NCI-H526 (cell line): ENCODE data around the gene CABYR.

Experiments used
- DNase-seq, 2 experiments: peaks; one replicate each; lab custom pipeline; 2025; lab: John Stamatoyannopoulos, UW

The CABYR gene

GRCh38 chr18:24189664-24190346 is 50.9 kb downstream of the CABYR start:
- DNase-seq = no peak

- DNase-seq = no peak
These were observed 51.7 kb downstream of the CABYR start for GRCh38 chr18:24190590-24190989.

- DNase-seq = no peak
These were observed 56.6 kb downstream of the CABYR start for GRCh38 chr18:24195296-24196053.

GRCh38 chr18:24196764-24197163 is 57.9 kb downstream of the CABYR start:
- no peak for DNase-seq

- no peak for DNase-seq
These were observed 58.5 kb downstream of the CABYR start for GRCh38 chr18:24197412-24197811.

- DNase-seq = no peak
These were observed 59.6 kb downstream of the CABYR start for GRCh38 chr18:24198461-24198860.

- no peak for DNase-seq
These were observed 60.6 kb downstream of the CABYR start for GRCh38 chr18:24199372-24199962.

- no peak for DNase-seq
These were observed 61.8 kb downstream of the CABYR start for GRCh38 chr18:24200494-24201290.

- no peak for DNase-seq
These were observed 63.1 kb downstream of the CABYR start for GRCh38 chr18:24201699-24202687.

- DNase-seq = no peak
These were observed 66.0 kb downstream of the CABYR start for GRCh38 chr18:24204904-24205303.

GRCh38 chr18:24208270-24209035 is 69.6 kb downstream of the CABYR start:
- DNase-seq = no peak

GRCh38 chr18:24209558-24209957 is 70.7 kb downstream of the CABYR start:
- no peak for DNase-seq
